ENCODE results near the gene TPSG1. TPM values are rescaled to one million over a fixed set of nuclear protein-coding genes. Genes with fewer than 3 reads are reported as not detected.

TPSG1 gene
- total RNA-seq, 1 experiment from 2014 or later = not detected

DNA sequence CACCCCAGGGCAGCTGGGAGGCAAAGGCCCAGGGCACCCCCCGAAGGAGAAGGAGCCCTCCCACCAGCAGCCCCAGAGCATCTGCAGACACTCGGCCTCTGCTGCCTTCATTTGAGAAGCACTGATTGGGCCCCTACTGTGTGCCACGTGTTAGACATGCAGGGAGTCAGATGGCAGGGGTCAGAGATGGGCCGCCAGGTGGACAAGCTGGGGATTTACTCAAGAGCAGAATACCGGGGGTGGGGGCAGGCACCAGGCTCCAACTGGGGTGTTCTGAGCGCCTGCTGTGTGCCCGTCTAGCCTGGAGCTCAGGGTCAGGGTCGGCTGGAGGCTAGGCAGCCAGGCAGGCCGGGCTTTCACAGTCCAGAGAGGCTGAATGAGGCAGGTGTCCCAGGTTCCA, 18.7 kb downstream of the TPSG1 start:
- no peak for TF ChIP-seq POLR2A (IDR thresholded peaks at IDR 0.05; ENCODE audit: borderline replicate concordance, extremely low read depth, insufficient read depth, insufficient read length)
- TF ChIP-seq, protein P1, sequence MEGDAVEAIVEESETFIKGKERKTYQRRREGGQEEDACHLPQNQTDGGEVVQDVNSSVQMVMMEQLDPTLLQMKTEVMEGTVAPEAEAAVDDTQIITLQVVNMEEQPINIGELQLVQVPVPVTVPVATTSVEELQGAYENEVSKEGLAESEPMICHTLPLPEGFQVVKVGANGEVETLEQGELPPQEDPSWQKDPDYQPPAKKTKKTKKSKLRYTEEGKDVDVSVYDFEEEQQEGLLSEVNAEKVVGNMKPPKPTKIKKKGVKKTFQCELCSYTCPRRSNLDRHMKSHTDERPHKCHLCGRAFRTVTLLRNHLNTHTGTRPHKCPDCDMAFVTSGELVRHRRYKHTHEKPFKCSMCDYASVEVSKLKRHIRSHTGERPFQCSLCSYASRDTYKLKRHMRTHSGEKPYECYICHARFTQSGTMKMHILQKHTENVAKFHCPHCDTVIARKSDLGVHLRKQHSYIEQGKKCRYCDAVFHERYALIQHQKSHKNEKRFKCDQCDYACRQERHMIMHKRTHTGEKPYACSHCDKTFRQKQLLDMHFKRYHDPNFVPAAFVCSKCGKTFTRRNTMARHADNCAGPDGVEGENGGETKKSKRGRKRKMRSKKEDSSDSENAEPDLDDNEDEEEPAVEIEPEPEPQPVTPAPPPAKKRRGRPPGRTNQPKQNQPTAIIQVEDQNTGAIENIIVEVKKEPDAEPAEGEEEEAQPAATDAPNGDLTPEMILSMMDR (IDR thresholded peaks at IDR 0.05 in 2 of 3, conservative IDR thresholded peaks at IDR 0.05 in 1 of 3; ENCODE audit: borderline replicate concordance in 1 of 3, insufficient read depth in 1 of 3, low read depth in 2 of 3, low read length in 2 of 3) = peak in 2 of 3 experiments; percentile 15 to 30; a peak in 1 of 6 replicates
- H3K9me2 ChIP-seq (ENCODE audit: insufficient read depth) = no peaks in the 10 kb centered on the region
- no peaks in the 10 kb centered on the region for H3K79me2 ChIP-seq (ENCODE audit: insufficient read depth, low read length)
- CTCF ChIA-PET = no interaction called here
- no peak overlapping the region for H3K4me2 ChIP-seq (ENCODE audit: low read length)
- H2AFZ ChIP-seq (ENCODE audit: low read depth, low read length, poor library complexity, severe bottlenecking) = no peak overlapping the region
- no peaks in the 10 kb centered on the region for H3K36me3 ChIP-seq (ENCODE audit: control insufficient read depth in 1 of 2, insufficient read depth in 2 of 2, low read length in 2 of 2)
- POLR2A ChIA-PET = no interaction called here
- no peaks in the 10 kb centered on the region for H4K20me1 ChIP-seq (ENCODE audit: insufficient read depth)
- no peaks in the 10 kb centered on the region for H3K27me3 ChIP-seq (ENCODE audit: insufficient read depth, low read length)
- no peak for DNase-seq (ENCODE audit: low read depth, low spot score)
- H3K4me3 ChIP-seq (replicated peaks in 1 of 2; ENCODE audit: low read depth in 1 of 2, low read length in 2 of 2) = no peak overlapping the region
- H3K4me1 ChIP-seq (ENCODE audit: control insufficient read depth in 1 of 2, insufficient read depth in 2 of 2, low read length in 2 of 2) = no peaks in the 10 kb centered on the region
- intact Hi-C loops (cut with micrococcal nuclease) = no loop called here
- H3K9ac ChIP-seq (ENCODE audit: low read length) = no peak overlapping the region
- RAD21 ChIA-PET (ENCODE audit: low non-redundant PET in 1 of 2, low total read pairs in 2 of 2, uncharacterized antibody in 2 of 2, unreplicated experiment in 2 of 2) = interaction anchor here in 1 of 2 experiments (0.7 kb wide), 1 partner anchor 1843 kb away, joined by 4 read pairs; no protein-coding TSS in a partner anchor
- no TSS peak for BruUV-seq (replicated peaks)
- ATAC-seq = peak; percentile 53
- H3K27ac ChIP-seq (ENCODE audit: low read depth, low read length) = no peak overlapping the region
- no peaks in the 10 kb centered on the region for H3K9me3 ChIP-seq (ENCODE audit: control insufficient read depth in 1 of 2, insufficient read depth in 1 of 2, low read depth in 1 of 2, low read length in 2 of 2)

DNA sequence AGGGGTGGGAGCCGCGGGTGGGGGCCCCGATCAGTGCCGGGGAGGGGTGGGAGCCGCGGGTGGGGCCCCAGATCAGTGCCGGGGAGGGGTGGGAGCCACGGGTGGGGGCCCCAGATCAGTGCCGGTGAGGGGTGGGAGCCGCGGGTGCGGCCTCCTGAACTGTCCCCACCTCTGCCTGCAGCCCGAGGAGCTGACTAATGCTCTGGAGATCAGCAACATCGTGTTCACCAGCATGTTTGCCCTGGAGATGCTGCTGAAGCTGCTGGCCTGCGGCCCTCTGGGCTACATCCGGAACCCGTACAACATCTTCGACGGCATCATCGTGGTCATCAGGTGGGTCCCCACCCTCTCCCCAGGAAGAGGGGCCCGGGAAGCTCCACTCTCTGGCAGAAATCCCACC, 20.1 kb downstream of the TPSG1 start:
- Histone ChIP-seq H3K4me2 (ENCODE audit: low read length) (no peak overlapping the region), H3K27ac (ENCODE audit: low read depth, low read length) (no peak overlapping the region), H3K9me3 (ENCODE audit: control insufficient read depth in 1 of 2, insufficient read depth in 1 of 2, low read depth in 1 of 2, low read length in 2 of 2) (no peaks in the 10 kb centered on the region), H2AFZ (ENCODE audit: low read depth, low read length, poor library complexity, severe bottlenecking) (no peak overlapping the region), H3K9me2 (ENCODE audit: insufficient read depth) (no peaks in the 10 kb centered on the region), H3K4me1 (ENCODE audit: control insufficient read depth in 1 of 2, insufficient read depth in 2 of 2, low read length in 2 of 2) (no peaks in the 10 kb centered on the region), H3K9ac (ENCODE audit: low read length) (no peak overlapping the region), H3K36me3 (ENCODE audit: control insufficient read depth in 1 of 2, insufficient read depth in 2 of 2, low read length in 2 of 2) (no peaks in the 10 kb centered on the region), H3K27me3 (ENCODE audit: insufficient read depth, low read length) (no peaks in the 10 kb centered on the region), H3K79me2 (ENCODE audit: insufficient read depth, low read length) (no peaks in the 10 kb centered on the region), H3K4me3 (replicated peaks in 1 of 2; ENCODE audit: low read depth in 1 of 2, low read length in 2 of 2) (no peak overlapping the region), H4K20me1 (ENCODE audit: insufficient read depth) (no peaks in the 10 kb centered on the region)
- no TSS peak for BruUV-seq (replicated peaks)
- TF ChIP-seq SIN3A (IDR thresholded peaks at IDR 0.05; ENCODE audit: low read depth) (no peak), FOSL1 (IDR thresholded peaks at IDR 0.05; ENCODE audit: low read depth) (no peak), POLR2AphosphoS5 (IDR thresholded peaks at IDR 0.05; ENCODE audit: low read depth, low read length) (no peak), TCF7L2 (IDR thresholded peaks at IDR 0.05; ENCODE audit: borderline replicate concordance, extremely low read depth, insufficient read depth, insufficient read length) (no peak), ZNF274 (IDR thresholded peaks at IDR 0.05; ENCODE audit: low read depth, low read length) (no peak), EGR1 (IDR thresholded peaks at IDR 0.05; ENCODE audit: low read depth) (no peak)
- RAD21 ChIA-PET (ENCODE audit: low non-redundant PET in 1 of 2, low total read pairs in 2 of 2, uncharacterized antibody in 2 of 2, unreplicated experiment in 2 of 2) = no interaction called here
- POLR2A ChIA-PET = no interaction called here
- intact Hi-C loops (cut with micrococcal nuclease) = no loop called here
- ATAC-seq = no peak
- no peak for DNase-seq (ENCODE audit: low read depth, low spot score)
- CTCF ChIA-PET = no interaction called here
